ENCODE data around the gene SFT2D3.

GRCh38 chr2:127656569-127657231 lies 44.6 kb upstream of the SFT2D3 start:
- no peak for TF ChIP-seq MAZ (CRISPR knock-in tag; conservative IDR thresholded peaks at IDR 0.05 in 1 of 2, IDR thresholded peaks at IDR 0.05 in 1 of 2)
- TF ChIP-seq, protein P1, sequence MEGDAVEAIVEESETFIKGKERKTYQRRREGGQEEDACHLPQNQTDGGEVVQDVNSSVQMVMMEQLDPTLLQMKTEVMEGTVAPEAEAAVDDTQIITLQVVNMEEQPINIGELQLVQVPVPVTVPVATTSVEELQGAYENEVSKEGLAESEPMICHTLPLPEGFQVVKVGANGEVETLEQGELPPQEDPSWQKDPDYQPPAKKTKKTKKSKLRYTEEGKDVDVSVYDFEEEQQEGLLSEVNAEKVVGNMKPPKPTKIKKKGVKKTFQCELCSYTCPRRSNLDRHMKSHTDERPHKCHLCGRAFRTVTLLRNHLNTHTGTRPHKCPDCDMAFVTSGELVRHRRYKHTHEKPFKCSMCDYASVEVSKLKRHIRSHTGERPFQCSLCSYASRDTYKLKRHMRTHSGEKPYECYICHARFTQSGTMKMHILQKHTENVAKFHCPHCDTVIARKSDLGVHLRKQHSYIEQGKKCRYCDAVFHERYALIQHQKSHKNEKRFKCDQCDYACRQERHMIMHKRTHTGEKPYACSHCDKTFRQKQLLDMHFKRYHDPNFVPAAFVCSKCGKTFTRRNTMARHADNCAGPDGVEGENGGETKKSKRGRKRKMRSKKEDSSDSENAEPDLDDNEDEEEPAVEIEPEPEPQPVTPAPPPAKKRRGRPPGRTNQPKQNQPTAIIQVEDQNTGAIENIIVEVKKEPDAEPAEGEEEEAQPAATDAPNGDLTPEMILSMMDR (IDR thresholded peaks at IDR 0.05 in 2 of 3, conservative IDR thresholded peaks at IDR 0.05 in 1 of 3; ENCODE audit: insufficient read depth in 2 of 3, low read depth in 1 of 3, low read length in 3 of 3), result no peak

Measured in K562 (cell line).